PC-3 (cell line): Measurements from ENCODE around the gene ST8SIA5. TPM values are rescaled to one million over a fixed set of nuclear protein-coding genes. Genes with fewer than 3 reads are reported as not detected.

Experiments used
- ATAC-seq: fragments of 200-7000 bp; cut with Tn5 transposase; 2 replicates; pipeline ENCODE4 v1.9.1; 2020; ENCODE audit warnings: mild to moderate bottlenecking, moderate library complexity
- BruUV-seq: library from RNA; stranded (reverse); fragments of 400-500 nt; replicated peaks from 2 replicates; lab custom pipeline; 2021; lab: Mats Ljungman, UMichigan
- CTCF ChIA-PET: fragments of 300-600 bp; sonication (Branson Sonifier 250); formaldehyde crosslinking; loops from one replicate; lab custom pipeline; 2022; ENCODE audit warnings: antibody characterized with exemption; lab: Charles Lee
- POLR2A ChIA-PET: fragments of 300-600 bp; sonication (Branson Sonifier 250); formaldehyde crosslinking; loops from one replicate; lab custom pipeline; 2022; ENCODE audit warnings: antibody characterized with exemption; ENCODE audit not compliant: unreplicated experiment; lab: Charles Lee
- DNase-seq: peaks from one replicate; pipeline ENCODE4 v3.0.0-alpha.2; 2015
- H2AFZ ChIP-seq: fragments of 300-600 bp; sonication (generic); 2 replicates; pipeline ENCODE4 v1.6.0; 2016; ENCODE audit warnings: antibody characterized with exemption, low read length
- H3F3A ChIP-seq: fragments of 300-600 bp; sonication (generic); one replicate; pipeline ENCODE4 v1.6.0; 2017; ENCODE audit warnings: antibody characterized with exemption, low read length, control low read depth, mild to moderate bottlenecking; ENCODE audit not compliant: unreplicated experiment
- H3K27ac ChIP-seq: fragments of 300-600 bp; sonication (generic); 2 replicates; pipeline ENCODE4 v1.5.1; 2016; ENCODE audit warnings: mild to moderate bottlenecking, low read length
- H3K27me3 ChIP-seq: fragments of 300-600 bp; sonication (generic); 2 replicates; pipeline ENCODE4 v1.6.1; 2016; ENCODE audit warnings: low read length, mixed read lengths
- H3K36me3 ChIP-seq: fragments of 300-600 bp; sonication (generic); 2 replicates; pipeline ENCODE4 v1.6.1; 2016; ENCODE audit warnings: low read depth, mixed run types, low read length, mixed read lengths
- H3K4me1 ChIP-seq: fragments of 300-600 bp; sonication (generic); 2 replicates; pipeline ENCODE4 v1.5.1; 2016; ENCODE audit warnings: low read length; ENCODE audit not compliant: insufficient read depth
- H3K4me2 ChIP-seq: fragments of 300-600 bp; sonication (generic); 2 replicates; pipeline ENCODE4 v1.6.0; 2016; ENCODE audit warnings: low read length
- H3K4me3 ChIP-seq: fragments of 300-600 bp; sonication (generic); 2 replicates; pipeline ENCODE4 v1.5.1; 2016; ENCODE audit warnings: mild to moderate bottlenecking, low read length, mixed read lengths
- H3K79me2 ChIP-seq: fragments of 300-600 bp; sonication (generic); 2 replicates; pipeline ENCODE4 v1.6.1; 2017; ENCODE audit warnings: low read length, mixed read lengths
- H3K9ac ChIP-seq: fragments of 300-600 bp; sonication (generic); 2 replicates; pipeline ENCODE4 v1.6.0; 2016; ENCODE audit warnings: mild to moderate bottlenecking, low read length
- H3K9me2 ChIP-seq: fragments of 300-600 bp; sonication (generic); replicated peaks from 2 replicates; pipeline ENCODE4 v1.6.1; 2016; ENCODE audit warnings: mixed run types, low read length, mixed read lengths
- H3K9me3 ChIP-seq: fragments of 300-600 bp; sonication (generic); 2 replicates; pipeline ENCODE4 v1.6.1; 2016; ENCODE audit warnings: low read length, mixed read lengths
- H4K20me1 ChIP-seq: fragments of 300-600 bp; sonication (generic); 2 replicates; pipeline ENCODE4 v1.6.1; 2016; ENCODE audit warnings: low read length, mixed read lengths
- CTCF ChIP-seq: fragments of 300-600 bp; sonication (generic); conservative IDR thresholded peaks from 2 replicates; pipeline ENCODE4 v1.5.1; 2017; ENCODE audit warnings: antibody characterized with exemption, low read depth, mild to moderate bottlenecking, low read length
- EZH2 ChIP-seq: fragments of 300-600 bp; sonication (generic); IDR thresholded peaks from one replicate; pipeline ENCODE4 v1.6.1; 2017; ENCODE audit warnings: antibody characterized with exemption, mild to moderate bottlenecking, low read length; ENCODE audit not compliant: unreplicated experiment
- EZH2phosphoT487 ChIP-seq: fragments of 300-600 bp; sonication (generic); IDR thresholded peaks from 2 replicates; pipeline ENCODE4 v1.6.1; 2018; ENCODE audit warnings: mild to moderate bottlenecking, antibody characterized with exemption, low read length, borderline replicate concordance
- intact Hi-C: fragments of 100-400 bp; cut with micrococcal nuclease; formaldehyde crosslinking; loops from 2 replicates; pipeline ENCODE4 v1.9.0; 2023
- total RNA-seq: library from RNA; depleted of rRNA; stranded (reverse); fragments of >200 nt; gene quantifications from 2 replicates; pipeline ENCODE4 v1.2.3, GENCODE V29; 2014

Gene ST8SIA5
- total RNA-seq, 1 experiment from 2014 or later, result 0.04 TPM

- Histone ChIP-seq H2AFZ (no peak overlapping the region), H3K27ac (no peak overlapping the region), H3K9ac (no peak overlapping the region), H3K9me2 (no peaks in the 10 kb centered on the region), H3K4me3 (no peak overlapping the region), H3K79me2 (no peaks in the 10 kb centered on the region), H3K27me3 (no peaks in the 10 kb centered on the region), H3K36me3 (no peaks in the 10 kb centered on the region), H4K20me1 (no peaks in the 10 kb centered on the region), H3F3A (no peaks in the 10 kb centered on the region), H3K4me2 (no peak overlapping the region), H3K9me3 (no peaks in the 10 kb centered on the region), H3K4me1 (no peaks in the 10 kb centered on the region)
- TF ChIP-seq EZH2 (no peak), EZH2phosphoT487 (no peak), CTCF (no peak)
- ChIA-PET CTCF (no interaction called here), POLR2A (no interaction called here)
- no peak for DNase-seq
- no TSS peak for BruUV-seq
- ATAC-seq, result no peak
- intact Hi-C loops, result no loop called here
Observed at GRCh38 chr18:46725310-46725709, 31.5 kb downstream of the ST8SIA5 start.

GRCh38 chr18:46723856-46724415 is 32.9 kb downstream of the ST8SIA5 start:
- DNase-seq (no peak), ATAC-seq (no peak)
- no peak overlapping the region for H3K9ac ChIP-seq
- no peak overlapping the region for H3K4me2 ChIP-seq
- CTCF ChIA-PET, result interaction anchor here (0.6 kb wide), 1 partner anchor 8 kb away, joined by 3 read pairs; no protein-coding TSS in a partner anchor
- H4K20me1 ChIP-seq, result no peaks in the 10 kb centered on the region
- no peaks in the 10 kb centered on the region for H3K36me3 ChIP-seq
- no peaks in the 10 kb centered on the region for H3K9me3 ChIP-seq
- POLR2A ChIA-PET, result no interaction called here
- no peaks in the 10 kb centered on the region for H3F3A ChIP-seq
- no TSS peak for BruUV-seq
- TF ChIP-seq CTCF, result no peak
- TF ChIP-seq EZH2, result no peak
- TF ChIP-seq EZH2phosphoT487, result no peak
- H3K4me1 ChIP-seq, result peaks cover 7% of the 10 kb centered on the region
- no peak overlapping the region for H3K27ac ChIP-seq
- H2AFZ ChIP-seq, result no peak overlapping the region
- no peaks in the 10 kb centered on the region for H3K27me3 ChIP-seq
- no peaks in the 10 kb centered on the region for H3K9me2 ChIP-seq
- H3K79me2 ChIP-seq, result no peaks in the 10 kb centered on the region
- no peak overlapping the region for H3K4me3 ChIP-seq
- intact Hi-C loops, result no loop called here

GRCh38 chr18:46722051-46722450 is 34.8 kb downstream of the ST8SIA5 start:
- no peak overlapping the region for H3K4me3 ChIP-seq
- no peaks in the 10 kb centered on the region for H3K9me2 ChIP-seq
- ChIA-PET POLR2A (no interaction called here), CTCF (no interaction called here)
- ATAC-seq, result no peak
- H2AFZ ChIP-seq, result no peak overlapping the region
- no peaks in the 10 kb centered on the region for H3F3A ChIP-seq
- intact Hi-C loops, result no loop called here
- H3K4me2 ChIP-seq, result no peak overlapping the region
- no peaks in the 10 kb centered on the region for H3K79me2 ChIP-seq
- H3K4me1 ChIP-seq, result peaks cover 14% of the 10 kb centered on the region
- BruUV-seq, result no TSS peak
- no peaks in the 10 kb centered on the region for H3K27me3 ChIP-seq
- H4K20me1 ChIP-seq, result no peaks in the 10 kb centered on the region
- H3K36me3 ChIP-seq, result no peaks in the 10 kb centered on the region
- DNase-seq, result no peak
- H3K9me3 ChIP-seq, result no peaks in the 10 kb centered on the region
- TF ChIP-seq CTCF (no peak), EZH2phosphoT487 (no peak), EZH2 (no peak)
- no peak overlapping the region for H3K27ac ChIP-seq
- H3K9ac ChIP-seq, result no peak overlapping the region
